Endothelial cell (in vitro differentiated cells): ENCODE measurements around the gene CRLF1. TPM values are rescaled to one million over a fixed set of nuclear protein-coding genes. Genes with fewer than 3 reads are reported as not detected.

Experiments used
- DNase-seq: peaks from one replicate; pipeline ENCODE4 v3.0.0; 2021; ENCODE audit warnings: low spot score
- H3K27ac Mint-ChIP-seq: one replicate; pipeline ENCODE4 v1.8.0; 2021; ENCODE audit warnings: mixed read lengths, inconsistent platforms; ENCODE audit not compliant: unreplicated experiment
- H3K27me3 Mint-ChIP-seq: one replicate; pipeline ENCODE4 v1.8.0; 2021; ENCODE audit warnings: mild to moderate bottlenecking, moderate library complexity, mixed read lengths, inconsistent platforms; ENCODE audit not compliant: unreplicated experiment
- H3K36me3 Mint-ChIP-seq: one replicate; pipeline ENCODE4 v1.8.0; 2021; ENCODE audit warnings: mild to moderate bottlenecking, low read depth, mixed read lengths, inconsistent platforms; ENCODE audit not compliant: unreplicated experiment
- H3K4me1 Mint-ChIP-seq: one replicate; pipeline ENCODE4 v1.8.0; 2021; ENCODE audit warnings: mild to moderate bottlenecking, mixed read lengths, inconsistent platforms; ENCODE audit not compliant: unreplicated experiment
- H3K4me3 Mint-ChIP-seq: one replicate; pipeline ENCODE4 v1.8.0; 2021; ENCODE audit warnings: mild to moderate bottlenecking, mixed read lengths, inconsistent platforms; ENCODE audit not compliant: unreplicated experiment
- H3K9me3 Mint-ChIP-seq: one replicate; pipeline ENCODE4 v1.8.0; 2021; ENCODE audit warnings: mixed read lengths, inconsistent platforms; ENCODE audit not compliant: unreplicated experiment
- total RNA-seq: library from RNA; stranded (reverse); fragmentation: NEBNext Ultra II Directional; extraction: Animal tissue kit (Norgen Biotek cat#: 25700); gene quantifications from one replicate; pipeline ENCODE4 v1.2.1, GENCODE V29; 2021; ENCODE audit not compliant: unreplicated experiment
- TF ChIP-seq, protein P1 (sequence below): fragments of 200-600 bp; sonication (generic); IDR thresholded peaks from one replicate; pipeline ENCODE4 v1.5.0; 2021; ENCODE audit warnings: antibody characterized with exemption; ENCODE audit not compliant: unreplicated experiment

The CRLF1 gene
- total RNA-seq, 1 donor from 2014 or later = 0.74 TPM

- Mint-ChIP-seq H3K4me3 (no peak overlapping the region), H3K36me3 (no peaks in the 10 kb centered on the region), H3K27ac (no peak overlapping the region), H3K4me1 (no peaks in the 10 kb centered on the region), H3K9me3 (no peaks in the 10 kb centered on the region), H3K27me3 (peaks cover 5% of the 10 kb centered on the region)
- TF ChIP-seq, protein P1, sequence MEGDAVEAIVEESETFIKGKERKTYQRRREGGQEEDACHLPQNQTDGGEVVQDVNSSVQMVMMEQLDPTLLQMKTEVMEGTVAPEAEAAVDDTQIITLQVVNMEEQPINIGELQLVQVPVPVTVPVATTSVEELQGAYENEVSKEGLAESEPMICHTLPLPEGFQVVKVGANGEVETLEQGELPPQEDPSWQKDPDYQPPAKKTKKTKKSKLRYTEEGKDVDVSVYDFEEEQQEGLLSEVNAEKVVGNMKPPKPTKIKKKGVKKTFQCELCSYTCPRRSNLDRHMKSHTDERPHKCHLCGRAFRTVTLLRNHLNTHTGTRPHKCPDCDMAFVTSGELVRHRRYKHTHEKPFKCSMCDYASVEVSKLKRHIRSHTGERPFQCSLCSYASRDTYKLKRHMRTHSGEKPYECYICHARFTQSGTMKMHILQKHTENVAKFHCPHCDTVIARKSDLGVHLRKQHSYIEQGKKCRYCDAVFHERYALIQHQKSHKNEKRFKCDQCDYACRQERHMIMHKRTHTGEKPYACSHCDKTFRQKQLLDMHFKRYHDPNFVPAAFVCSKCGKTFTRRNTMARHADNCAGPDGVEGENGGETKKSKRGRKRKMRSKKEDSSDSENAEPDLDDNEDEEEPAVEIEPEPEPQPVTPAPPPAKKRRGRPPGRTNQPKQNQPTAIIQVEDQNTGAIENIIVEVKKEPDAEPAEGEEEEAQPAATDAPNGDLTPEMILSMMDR = no peak
- DNase-seq = no peak
These were observed 22.8 kb upstream of the CRLF1 start for GRCh38 chr19:18629166-18630088.

DNA sequence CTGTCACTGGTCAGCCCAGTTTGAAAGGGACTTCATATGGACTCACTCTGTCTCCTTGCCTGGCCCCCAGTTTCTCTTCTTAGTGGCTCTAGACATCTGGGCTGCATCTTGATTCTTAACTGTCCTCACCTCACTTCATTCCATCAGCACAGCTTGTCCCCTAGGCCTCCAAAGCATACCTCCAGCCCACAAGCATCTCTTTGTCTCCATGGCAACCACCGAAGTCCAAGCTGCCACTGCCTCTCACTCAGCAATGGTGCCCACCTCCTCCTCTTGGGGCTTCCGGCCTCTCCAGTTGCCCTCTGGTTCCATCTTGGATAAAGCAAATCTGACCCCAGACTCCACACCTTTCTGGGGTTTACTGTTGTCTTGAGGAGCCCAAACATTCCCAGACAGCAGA, 20.3 kb upstream of the CRLF1 start:
- H3K36me3 Mint-ChIP-seq = no peaks in the 10 kb centered on the region
- no peaks in the 10 kb centered on the region for H3K9me3 Mint-ChIP-seq
- TF ChIP-seq, protein P1 = no peak
- DNase-seq = no peak
- no peak overlapping the region for H3K27ac Mint-ChIP-seq
- H3K4me1 Mint-ChIP-seq = no peaks in the 10 kb centered on the region
- H3K4me3 Mint-ChIP-seq = no peak overlapping the region
- peaks cover 5% of the 10 kb centered on the region for H3K27me3 Mint-ChIP-seq

DNA sequence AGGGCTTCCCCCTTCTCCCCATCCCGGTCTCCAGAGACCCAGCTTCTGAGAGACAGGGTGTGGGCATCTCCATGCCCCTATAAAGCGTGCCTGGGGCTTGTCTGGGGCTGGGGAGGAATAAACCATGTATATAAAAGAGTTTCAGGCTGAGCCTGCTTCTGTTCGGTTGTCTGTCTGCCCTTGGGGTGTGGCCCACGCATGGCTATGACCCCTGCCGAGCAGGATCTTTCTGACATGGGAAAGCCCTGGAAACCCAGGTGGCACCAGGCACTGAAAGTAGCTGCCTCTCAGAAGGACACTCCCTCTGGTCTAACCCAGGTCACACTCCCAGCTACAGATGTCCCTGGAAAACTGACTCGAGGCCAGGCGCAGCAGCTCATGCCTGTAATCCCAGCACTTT, 14.3 kb upstream of the CRLF1 start:
- TF ChIP-seq, protein P1 = no peak
- H3K4me3 Mint-ChIP-seq = no peak overlapping the region
- peaks cover 5% of the 10 kb centered on the region for H3K36me3 Mint-ChIP-seq
- no peaks in the 10 kb centered on the region for H3K27me3 Mint-ChIP-seq
- H3K9me3 Mint-ChIP-seq = no peaks in the 10 kb centered on the region
- DNase-seq = no peak
- H3K27ac Mint-ChIP-seq = no peak overlapping the region
- no peaks in the 10 kb centered on the region for H3K4me1 Mint-ChIP-seq

DNA sequence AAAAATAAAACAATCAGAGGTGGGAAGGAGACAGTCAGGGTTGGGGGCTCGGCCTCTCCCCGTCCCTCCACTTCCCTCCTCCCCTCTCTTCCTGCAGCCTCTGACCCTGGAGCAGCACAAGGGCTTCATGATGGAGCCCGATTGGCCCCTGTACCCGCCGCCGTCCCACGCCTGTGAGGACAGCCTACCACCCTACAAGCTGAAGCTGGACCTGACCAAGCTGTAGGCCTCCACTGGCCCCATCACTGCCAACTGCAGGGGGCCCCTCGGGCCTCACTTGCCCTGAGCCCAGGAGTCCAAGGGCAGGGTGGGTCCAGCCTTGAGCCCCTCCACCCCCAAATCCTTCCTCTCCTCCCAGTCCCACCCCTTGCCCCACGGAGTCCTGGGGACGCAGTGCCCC, 13.7 kb upstream of the CRLF1 start:
- Mint-ChIP-seq H3K4me3 (no peak overlapping the region), H3K4me1 (no peaks in the 10 kb centered on the region), H3K9me3 (no peaks in the 10 kb centered on the region), H3K36me3 (peaks cover 5% of the 10 kb centered on the region), H3K27me3 (peaks cover 4% of the 10 kb centered on the region), H3K27ac (no peak overlapping the region)
- no peak for DNase-seq
- TF ChIP-seq, protein P1 = no peak

- Mint-ChIP-seq H3K4me1 (peaks cover 3% of the 10 kb centered on the region), H3K27me3 (peaks cover 14% of the 10 kb centered on the region), H3K27ac (no peak overlapping the region), H3K4me3 (no peak overlapping the region), H3K36me3 (peaks cover 5% of the 10 kb centered on the region), H3K9me3 (no peaks in the 10 kb centered on the region)
- no peak for DNase-seq
- TF ChIP-seq, protein P1 = no peak
These were observed 11.6 kb upstream of the CRLF1 start for GRCh38 chr19:18618236-18618635.
